Effector CD4-positive, alpha-beta T cell (primary cell): ENCODE data around the gene SNRNP200.
"Not testable (repeated sequence)": the region's sequence is repeated elsewhere in the genome, so short reads cannot be mapped to it uniquely, and the experiment has no call there.

Experiments used
- DNase-seq: peaks from one replicate; pipeline ENCODE4 v3.0.0-alpha.2; 2020

The SNRNP200 gene

GRCh38 chr2:96325041-96325883 is 19.9 kb upstream of the SNRNP200 start, which contains the start of gene ITPRIPL1:
Gene ITPRIPL1 (plus strand): TSS chr2:96325317. CDS start chr2:96325840, 523 bp downstream.
- no peak for DNase-seq

- DNase-seq, result no peak
Measured at GRCh38 chr2:96324721-96325040, 19.3 kb upstream of the SNRNP200 start.

- DNase-seq, result no peak
Measured at GRCh38 chr2:96323849-96324248, 18.5 kb upstream of the SNRNP200 start.

- DNase-seq, result no peak
Measured at GRCh38 chr2:96320728-96321622, 15.6 kb upstream of the SNRNP200 start.

GRCh38 chr2:96320326-96320725 is 15.0 kb upstream of the SNRNP200 start:
- no peak for DNase-seq

- no peak for DNase-seq
Measured at GRCh38 chr2:96319396-96319795, 14.1 kb upstream of the SNRNP200 start.

GRCh38 chr2:96318723-96319122 is 13.4 kb upstream of the SNRNP200 start:
- DNase-seq, result no peak

GRCh38 chr2:96317584-96317997 is 12.2 kb upstream of the SNRNP200 start:
- no peak for DNase-seq

GRCh38 chr2:96316999-96317398 is 11.7 kb upstream of the SNRNP200 start:
- no peak for DNase-seq

GRCh38 chr2:96315400-96316071 is 10.2 kb upstream of the SNRNP200 start:
- DNase-seq, result no peak

- DNase-seq, result no peak
Measured at GRCh38 chr2:96315005-96315399, 9.7 kb upstream of the SNRNP200 start.

GRCh38 chr2:96308248-96308647 is 2.9 kb upstream of the SNRNP200 start:
- no peak for DNase-seq

GRCh38 chr2:96306370-96306769 is 1.0 kb upstream of the SNRNP200 start:
- no peak for DNase-seq

- no peak for DNase-seq
Measured at GRCh38 chr2:96305979-96306308, 598 bp upstream of the SNRNP200 start.

- no peak for DNase-seq
Measured at GRCh38 chr2:96304606-96305005, 740 bp downstream of the SNRNP200 start.

GRCh38 chr2:96301865-96302264 is 3.5 kb downstream of the SNRNP200 start:
- DNase-seq, result no peak

- DNase-seq, result no peak
Measured at GRCh38 chr2:96296925-96297324, 8.4 kb downstream of the SNRNP200 start.

GRCh38 chr2:96294271-96294670 is 11.1 kb downstream of the SNRNP200 start:
- not testable (repeated sequence) for DNase-seq

GRCh38 chr2:96291751-96292150 is 13.6 kb downstream of the SNRNP200 start:
- no peak for DNase-seq

GRCh38 chr2:96287273-96287856 is 18.0 kb downstream of the SNRNP200 start:
- DNase-seq, result no peak

- no peak for DNase-seq
Measured at GRCh38 chr2:96276787-96277499, 28.4 kb downstream of the SNRNP200 start.

- no peak for DNase-seq
Measured at GRCh38 chr2:96274355-96275056, 30.8 kb downstream of the SNRNP200 start.
